DMS79 treated with DMSO at 0.1 percent for 48 hours (cell line): Measurements from ENCODE around the gene FBLN5.
"Not testable (repeated sequence)": the region's sequence is repeated elsewhere in the genome, so short reads cannot be mapped to it uniquely, and the experiment has no call there.

ENCODE experiments used
- DNase-seq: peaks from one replicate; lab custom pipeline; 2025; lab: John Stamatoyannopoulos, UW

FBLN5 gene

GRCh38 chr14:91885113-91885712 lies 62.3 kb downstream of the FBLN5 start:
- no peak for DNase-seq

DNA sequence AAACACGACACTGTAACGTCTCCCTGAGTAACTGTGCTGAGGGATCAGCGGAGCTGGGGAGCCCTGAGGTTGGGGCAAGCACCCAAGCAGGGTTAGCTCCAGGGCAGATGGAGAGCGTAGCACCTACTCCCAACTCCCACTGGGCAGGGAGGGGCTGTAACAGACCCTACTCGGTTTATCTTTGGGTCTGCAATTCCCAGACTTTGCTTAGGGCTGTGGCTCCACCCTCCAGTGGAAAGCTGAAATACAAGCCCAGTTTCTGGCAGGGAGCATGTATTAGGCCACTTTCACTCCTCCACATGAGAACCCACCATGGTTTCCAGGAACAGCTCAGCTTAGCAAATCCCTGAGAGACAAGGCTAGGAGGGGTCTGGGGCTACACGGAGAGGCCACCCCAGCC lies 62.8 kb downstream of the FBLN5 start:
- no peak for DNase-seq

GRCh38 chr14:91883753-91884152 lies 63.7 kb downstream of the FBLN5 start:
- no peak for DNase-seq

DNA sequence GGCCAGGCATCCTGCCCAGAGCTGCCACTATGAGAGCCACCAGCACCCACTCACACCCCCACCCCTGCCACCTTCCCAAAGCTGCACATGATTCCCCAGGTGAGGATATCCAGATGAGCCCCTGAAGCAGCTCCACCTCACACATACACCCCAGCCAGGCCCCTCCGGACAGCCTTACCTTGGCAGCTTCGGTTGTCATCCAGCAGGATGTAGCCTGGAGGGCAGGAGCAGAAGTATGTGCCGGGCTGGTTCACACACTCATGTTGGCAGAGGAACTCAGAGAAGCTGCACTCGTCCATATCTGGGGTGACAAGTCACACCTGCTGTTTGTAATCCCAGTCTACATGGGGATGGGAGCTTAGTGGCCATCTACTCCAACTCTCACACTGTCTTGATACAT lies 64.7 kb downstream of the FBLN5 start:
- no peak for DNase-seq

- no peak for DNase-seq
These were observed 65.1 kb downstream of the FBLN5 start for GRCh38 chr14:91882369-91882768.

DNA sequence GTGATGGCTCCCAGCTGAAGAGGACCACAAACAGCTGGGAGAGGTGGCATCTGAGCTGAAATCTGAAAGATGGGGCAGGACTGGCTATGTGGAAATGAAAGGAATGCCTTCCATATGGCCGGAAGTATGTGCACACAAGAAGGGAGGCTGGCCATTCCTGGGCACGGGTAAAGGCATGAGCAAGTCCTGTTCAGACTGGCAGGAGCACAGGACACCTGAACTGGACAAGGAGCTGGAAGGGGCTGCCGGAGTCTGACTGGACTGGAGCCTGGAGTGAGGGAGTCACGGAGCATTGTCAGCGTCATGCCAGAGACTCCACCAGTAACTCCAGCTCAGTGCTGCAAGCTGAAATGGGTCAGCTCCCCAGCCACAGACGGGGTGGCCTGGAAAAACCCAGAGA lies 68.3 kb downstream of the FBLN5 start:
- DNase-seq, result no peak

DNA sequence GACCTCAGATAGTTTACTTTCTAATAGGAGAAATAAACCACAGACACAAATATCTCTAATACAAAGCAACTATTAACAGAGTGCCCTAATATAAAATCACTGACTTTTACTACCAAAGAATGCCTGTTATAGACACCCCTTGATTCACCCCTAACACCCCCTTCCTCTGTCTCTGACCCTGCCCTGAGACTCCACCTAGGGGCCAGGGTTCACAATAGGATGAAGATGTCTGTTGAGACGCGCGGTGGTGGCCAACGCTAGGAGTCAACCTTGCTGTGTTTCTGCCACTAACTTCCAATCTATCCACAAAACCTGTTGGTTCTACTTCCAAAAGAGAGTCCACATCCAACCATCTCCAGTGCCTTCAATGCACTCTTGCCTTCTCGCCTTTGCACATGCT lies 69.2 kb downstream of the FBLN5 start:
- no peak for DNase-seq

DNA sequence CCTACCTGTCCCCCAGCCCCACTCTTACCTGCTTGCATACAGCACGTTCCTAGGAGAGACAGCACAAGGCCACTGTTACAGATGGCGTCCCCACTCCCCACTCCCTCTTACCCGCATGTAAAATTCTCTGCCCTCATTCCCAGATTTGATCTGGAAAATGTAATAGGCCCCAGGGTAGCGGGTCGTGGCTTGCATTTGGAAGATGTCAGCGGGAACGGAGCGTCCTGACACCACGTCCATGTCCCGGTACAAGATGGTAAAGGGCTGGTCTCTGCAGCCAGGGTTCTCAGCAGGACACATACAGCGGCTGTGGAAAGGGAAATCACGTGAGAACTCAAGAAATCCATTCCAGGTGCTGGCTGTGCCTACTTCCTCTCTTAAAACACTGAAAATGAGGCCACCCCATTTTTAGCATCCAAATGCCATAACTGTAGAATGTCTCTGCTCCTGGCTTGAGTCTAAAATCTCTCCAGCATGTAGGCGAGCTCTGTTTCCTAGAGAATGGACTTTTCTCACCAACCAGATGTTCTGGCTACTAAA lies 70.0 kb downstream of the FBLN5 start:
- no peak for DNase-seq

DNA sequence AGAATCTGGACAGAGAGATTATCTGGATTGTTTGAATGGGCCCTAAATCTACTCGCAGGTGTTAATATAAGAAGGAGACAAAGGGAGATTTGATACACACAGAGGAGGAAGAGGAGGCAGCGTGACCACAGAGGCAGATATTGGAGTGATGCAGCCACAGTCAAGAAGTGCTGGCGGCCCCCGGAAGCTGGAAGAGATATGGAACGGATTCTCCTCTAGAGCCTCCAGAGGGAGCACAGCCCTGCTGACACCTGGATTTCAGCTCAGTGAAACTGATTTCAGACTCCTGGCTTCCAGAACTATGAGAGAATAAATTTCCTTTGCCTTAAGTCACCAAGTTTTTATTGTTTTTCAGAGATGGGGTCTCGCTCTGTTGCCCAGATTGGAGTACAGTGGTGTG lies 71.0 kb downstream of the FBLN5 start:
- DNase-seq, result no peak

- no peak for DNase-seq
These were observed 71.8 kb downstream of the FBLN5 start for GRCh38 chr14:91875525-91876286.

DNA sequence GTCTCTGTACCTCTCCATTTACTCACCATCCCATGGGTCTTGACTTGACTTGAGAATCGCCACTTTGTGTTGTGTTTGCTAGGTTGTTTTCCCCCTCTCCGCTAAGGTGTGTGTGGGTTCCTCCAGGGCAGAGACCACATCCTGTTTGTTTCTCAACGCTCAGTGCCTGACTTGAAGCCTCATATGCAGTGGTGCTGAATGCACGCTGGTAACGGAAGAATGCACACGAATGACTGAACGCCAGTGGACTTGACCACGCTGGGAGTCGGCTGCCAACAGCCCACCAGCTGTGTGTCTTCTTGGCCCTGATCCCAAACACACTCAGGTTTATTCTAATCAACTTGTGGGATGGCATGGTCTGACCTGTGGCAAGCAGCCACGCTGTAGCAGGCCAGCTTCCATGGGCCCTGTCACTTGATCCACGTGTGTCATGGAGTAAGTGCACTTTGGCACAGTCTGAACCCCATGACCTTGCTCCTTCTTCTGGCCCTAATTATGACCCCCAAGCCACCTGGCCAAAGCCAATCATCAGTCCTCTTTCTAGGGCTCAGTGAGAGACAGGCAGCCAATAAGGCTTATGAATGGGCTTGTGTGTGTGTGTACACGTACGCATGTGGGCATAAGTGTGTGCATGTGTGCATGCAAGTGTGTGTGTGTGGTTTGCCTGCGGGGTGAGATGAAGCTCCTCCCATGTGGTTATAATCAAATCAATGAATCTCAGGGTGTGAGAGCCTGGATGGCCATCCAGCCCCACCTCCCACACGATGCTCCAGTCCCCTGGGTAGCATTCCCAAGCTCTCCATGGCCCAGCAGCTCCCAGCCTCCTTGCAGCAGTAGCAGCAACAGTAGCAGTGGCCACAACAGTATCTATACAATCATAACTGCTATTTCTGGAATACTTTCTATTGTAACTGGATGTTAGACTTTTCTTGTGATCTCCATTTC lies 73.8 kb downstream of the FBLN5 start:
- peak; percentile 99 for DNase-seq

DNA sequence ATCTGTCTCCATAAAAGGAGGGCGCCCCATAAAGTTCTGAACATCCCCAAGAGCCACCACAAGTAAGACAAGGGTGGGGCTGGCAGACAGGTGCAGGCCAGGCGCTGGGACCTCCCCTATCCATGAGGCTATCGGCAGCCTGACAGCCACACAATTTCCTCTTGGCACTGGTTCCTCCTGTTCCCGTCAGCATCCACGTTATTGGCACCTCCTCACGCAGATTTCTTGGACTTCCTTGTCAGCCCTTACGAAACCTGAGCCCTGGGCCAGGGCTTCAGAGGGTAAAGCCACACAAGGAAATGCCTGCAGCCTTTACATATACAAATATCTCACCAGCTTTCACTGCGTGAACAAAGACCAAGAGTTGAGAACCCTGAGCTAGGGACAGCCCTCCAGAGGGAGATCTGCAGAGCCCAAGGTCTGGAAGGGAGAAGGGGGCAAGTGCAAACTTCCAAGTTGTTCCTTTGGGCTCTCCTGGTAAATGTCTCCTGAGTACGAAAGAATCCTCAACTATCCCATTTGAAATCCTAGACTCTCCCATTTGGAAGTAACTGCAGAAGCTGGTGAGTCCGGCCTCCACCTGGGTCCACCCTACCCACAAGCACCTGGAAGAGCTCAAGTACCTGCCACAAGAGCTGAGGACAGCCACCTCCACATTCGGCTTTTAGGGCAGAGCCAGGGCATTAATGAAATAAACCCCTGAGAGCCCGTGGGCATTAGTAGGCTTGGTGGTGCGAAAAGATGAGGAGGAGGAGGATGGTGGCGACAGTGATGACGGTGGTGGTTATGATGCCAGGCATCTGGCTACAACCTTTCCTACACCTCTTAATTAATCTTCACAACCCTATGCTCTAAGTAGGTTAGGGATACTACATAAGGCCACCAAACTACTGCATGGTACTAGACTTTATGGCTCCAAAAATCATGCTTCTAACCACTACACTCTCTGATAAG lies 74.7 kb downstream of the FBLN5 start:
- DNase-seq, result peak; percentile 90

DNA sequence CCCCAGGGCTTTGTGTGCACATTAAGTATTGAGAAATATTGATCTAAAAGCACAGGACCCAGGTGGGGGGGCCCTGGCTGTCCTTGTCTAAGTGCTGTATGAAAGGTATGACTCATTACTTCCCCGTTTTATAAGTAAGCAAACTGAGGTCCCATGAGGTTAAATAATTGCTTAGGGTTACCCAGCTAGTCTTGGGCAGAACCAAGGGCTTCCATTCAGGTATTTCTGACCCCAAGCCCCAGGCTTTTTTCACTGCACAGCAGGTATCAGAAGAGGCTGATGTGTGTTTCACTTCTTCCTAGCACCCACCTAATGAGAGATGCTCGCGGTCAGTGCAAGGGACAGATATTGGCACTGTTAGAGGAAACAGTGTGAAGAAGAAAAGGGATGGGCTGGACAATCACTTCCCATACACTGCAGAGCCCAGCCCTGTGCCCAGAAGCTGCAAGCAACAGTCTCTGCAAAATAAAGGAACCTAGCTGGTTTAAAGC lies 75.4 kb downstream of the FBLN5 start:
- no peak for DNase-seq

DNA sequence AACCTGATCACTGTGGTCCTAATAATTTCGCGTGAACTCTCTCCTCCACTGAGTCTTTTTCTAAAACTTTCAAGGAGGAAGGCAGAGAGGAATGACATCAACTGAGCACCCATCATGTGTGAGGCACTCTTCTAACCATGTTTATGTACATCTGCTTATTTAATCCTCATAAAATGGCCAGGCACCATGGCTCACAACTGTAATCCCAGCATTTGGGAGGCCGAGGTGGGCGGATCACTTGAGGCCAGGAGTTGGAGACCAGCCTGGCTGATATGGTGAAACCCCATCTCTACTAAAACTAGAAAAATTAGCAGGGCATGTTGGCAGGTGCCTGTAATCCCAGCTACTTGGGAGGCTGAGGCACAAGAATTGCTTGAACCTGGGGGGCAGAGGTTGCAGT lies 76.1 kb downstream of the FBLN5 start:
- not testable (repeated sequence) for DNase-seq

GRCh38 chr14:91870890-91871289 lies 76.6 kb downstream of the FBLN5 start:
- DNase-seq, result no peak

DNA sequence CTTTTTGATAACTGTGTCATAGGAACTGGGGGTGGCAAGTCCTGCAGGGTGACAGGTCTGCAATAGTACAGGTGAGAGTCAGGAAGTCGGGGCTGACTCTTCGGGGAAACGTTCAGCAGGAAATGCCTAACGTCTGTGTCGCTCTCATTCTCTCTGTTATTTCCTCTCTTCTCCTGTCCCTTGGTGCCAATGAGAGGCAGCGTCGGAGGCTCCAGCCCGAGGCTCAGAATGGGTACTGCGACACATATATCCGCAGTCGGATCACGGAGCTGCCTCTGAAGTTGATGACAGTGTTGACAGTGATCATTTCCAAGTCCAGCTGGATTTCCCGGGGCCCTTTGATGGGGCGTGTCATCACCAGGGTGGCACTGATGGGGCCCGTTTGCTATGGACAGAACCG lies 77.5 kb downstream of the FBLN5 start:
- DNase-seq, result no peak

GRCh38 chr14:91869556-91869955 lies 77.9 kb downstream of the FBLN5 start:
- DNase-seq, result no peak

GRCh38 chr14:91867316-91867988 lies 80.0 kb downstream of the FBLN5 start, which contains the start of gene TC2N:
Gene TC2N, minus strand, starts transcription at chr14:91867536. Its CDS starts 53,767 bp downstream, at chr14:91813769.
- DNase-seq, result peak; percentile 62

- DNase-seq, result peak; percentile 48
These were observed 80.8 kb downstream of the FBLN5 start for GRCh38 chr14:91866511-91867295.

DNA sequence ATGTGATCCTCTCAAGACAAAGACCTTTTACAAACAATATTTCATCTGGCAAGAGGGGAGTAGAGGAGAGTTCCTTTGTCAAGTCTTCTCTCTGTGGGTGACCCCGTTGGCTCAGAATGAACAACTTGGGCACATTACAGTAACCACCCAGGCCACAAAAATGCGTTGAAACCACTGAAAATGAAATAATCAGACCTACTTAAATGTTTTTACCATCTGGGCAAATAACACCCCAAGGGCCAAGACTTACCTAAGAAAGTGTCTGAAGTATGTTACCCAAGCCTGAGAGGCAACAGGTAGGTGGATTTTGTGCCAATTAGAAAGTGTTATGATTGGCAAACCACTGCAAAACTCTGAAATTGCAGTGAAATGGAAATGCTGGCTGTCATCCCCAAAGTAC lies 81.4 kb downstream of the FBLN5 start:
- DNase-seq, result no peak
